H9 (cell line): ENCODE data around the gene COL8A2. TPM values are rescaled to one million over a fixed set of nuclear protein-coding genes. Genes with fewer than 3 reads are reported as not detected.

Experiments
- DNase-seq: peaks from one replicate; pipeline ENCODE4 v3.0.0-alpha.2; 2017
- H2AFZ ChIP-seq: one replicate; pipeline ENCODE4 v1.6.1; 2013; ENCODE audit warnings: mild to moderate bottlenecking, low read length, control low read depth, moderate library complexity
- H2AK5ac ChIP-seq: 2 replicates; pipeline ENCODE4 v1.6.1; 2013; ENCODE audit warnings: low read length, control low read depth, mixed read lengths; ENCODE audit not compliant: insufficient read length
- H2BK120ac ChIP-seq: one replicate; pipeline ENCODE4 v1.6.1; 2013; ENCODE audit warnings: low read depth, mild to moderate bottlenecking, low read length, control low read depth, inconsistent platforms; ENCODE audit not compliant: poor library complexity, severe bottlenecking
- H2BK12ac ChIP-seq: 2 replicates; pipeline ENCODE4 v1.6.1; 2013; ENCODE audit warnings: low read length, control low read depth, mixed read lengths, low read depth; ENCODE audit not compliant: insufficient read length
- H2BK15ac ChIP-seq: 2 replicates; pipeline ENCODE4 v1.6.1; 2013; ENCODE audit warnings: low read depth, low read length, control low read depth
- H2BK20ac ChIP-seq: one replicate; pipeline ENCODE4 v1.6.1; 2013; ENCODE audit warnings: low read depth, mild to moderate bottlenecking, low read length, control low read depth, inconsistent platforms; ENCODE audit not compliant: poor library complexity, severe bottlenecking
- H2BK5ac ChIP-seq: 2 replicates; pipeline ENCODE4 v1.6.1; 2013; ENCODE audit warnings: low read length, control low read depth, mixed read lengths; ENCODE audit not compliant: insufficient read length
- H3K14ac ChIP-seq: 2 replicates; pipeline ENCODE4 v1.6.1; 2013; ENCODE audit warnings: low read length, control low read depth; ENCODE audit not compliant: insufficient read depth
- H3K18ac ChIP-seq: 2 replicates; pipeline ENCODE4 v1.6.1; 2013; ENCODE audit warnings: low read depth, mild to moderate bottlenecking, mixed read lengths, low read length, control low read depth; ENCODE audit not compliant: insufficient read length
- H3K23ac ChIP-seq: 2 replicates; pipeline ENCODE4 v1.6.1; 2013; ENCODE audit warnings: low read length, control low read depth, mixed read lengths, low read depth; ENCODE audit not compliant: insufficient read length
- H3K23me2 ChIP-seq: 2 replicates; pipeline ENCODE4 v1.6.1; 2013; ENCODE audit warnings: low read depth, mild to moderate bottlenecking, mixed read lengths, low read length, control low read depth; ENCODE audit not compliant: insufficient read length, poor library complexity, severe bottlenecking
- H3K27ac ChIP-seq: 2 replicates; pipeline ENCODE4 v1.5.1; 2013; ENCODE audit warnings: low read length, control low read depth, mixed read lengths, low read depth; ENCODE audit not compliant: insufficient read length
- H3K27me3 ChIP-seq: 2 replicates; pipeline ENCODE4 v1.6.1; 2013; ENCODE audit warnings: low read length, control low read depth, inconsistent platforms; ENCODE audit not compliant: insufficient read depth
- H3K4ac ChIP-seq: 2 replicates; pipeline ENCODE4 v1.6.1; 2013; ENCODE audit warnings: low read depth, mild to moderate bottlenecking, control low read depth, inconsistent platforms, low read length, moderate library complexity
- H3K4me1 ChIP-seq: 2 replicates; pipeline ENCODE4 v1.6.1; 2013; ENCODE audit warnings: low read length, control low read depth, inconsistent platforms; ENCODE audit not compliant: insufficient read depth
- H3K4me2 ChIP-seq: 2 replicates; pipeline ENCODE4 v1.6.1; 2013; ENCODE audit warnings: low read length, control low read depth, mixed read lengths; ENCODE audit not compliant: insufficient read length, insufficient read depth
- H3K56ac ChIP-seq: 2 replicates; pipeline ENCODE4 v1.6.1; 2013; ENCODE audit warnings: low read depth, mild to moderate bottlenecking, mixed read lengths, low read length, control low read depth; ENCODE audit not compliant: insufficient read length
- H3K79me1 ChIP-seq: 2 replicates; pipeline ENCODE4 v1.6.1; 2013; ENCODE audit warnings: low read depth, mild to moderate bottlenecking, moderate library complexity, low read length, control low read depth, inconsistent platforms; ENCODE audit not compliant: insufficient read depth, poor library complexity, severe bottlenecking
- H3K79me2 ChIP-seq: 2 replicates; pipeline ENCODE4 v1.6.1; 2013; ENCODE audit warnings: low read length, control low read depth, inconsistent platforms; ENCODE audit not compliant: insufficient read depth
- H3K9ac ChIP-seq: 2 replicates; pipeline ENCODE4 v1.6.1; 2013; ENCODE audit warnings: low read length, control low read depth, mixed read lengths; ENCODE audit not compliant: insufficient read length; ENCODE audit errors: extremely low read depth
- H3K9me3 ChIP-seq: one replicate; pipeline ENCODE4 v1.6.1; 2013; ENCODE audit warnings: low read depth, low read length, inconsistent platforms; ENCODE audit not compliant: control insufficient read depth
- H3T11ph ChIP-seq: one replicate; pipeline ENCODE4 v1.6.1; 2013; ENCODE audit warnings: mild to moderate bottlenecking, low read length, control low read depth, inconsistent platforms
- H4K20me1 ChIP-seq: one replicate; pipeline ENCODE4 v1.6.1; 2013; ENCODE audit not compliant: control insufficient read depth, insufficient read length, insufficient read depth
- H4K5ac ChIP-seq: 2 replicates; pipeline ENCODE4 v1.6.1; 2013; ENCODE audit warnings: low read depth, mild to moderate bottlenecking, mixed read lengths, low read length, control low read depth; ENCODE audit not compliant: insufficient read length
- H4K8ac ChIP-seq: replicated peaks from 2 replicates; pipeline ENCODE4 v1.6.1; 2013; ENCODE audit warnings: low read length, control low read depth, mixed read lengths, low read depth; ENCODE audit not compliant: insufficient read length
- H4K91ac ChIP-seq: 2 replicates; pipeline ENCODE4 v1.6.1; 2013; ENCODE audit warnings: low read depth, mild to moderate bottlenecking, moderate library complexity, mixed read lengths, low read length, control low read depth; ENCODE audit not compliant: insufficient read length
- H3K27ac Mint-ChIP-seq, 3 experiments: 2 replicates in 2 of 3; 3 replicates in 1 of 3; pipeline ENCODE4 v1.8.0; 2020 to 2021; ENCODE audit warnings: mixed read lengths in 3 of 3, mild to moderate bottlenecking in 1 of 3, moderate library complexity in 1 of 3
- H3K27me3 Mint-ChIP-seq: 2 replicates; pipeline ENCODE4 v1.8.0; 2021; ENCODE audit warnings: low read depth, mild to moderate bottlenecking, moderate library complexity, mixed read lengths
- H3K36me3 Mint-ChIP-seq, 3 experiments: 2 replicates in 2 of 3; 3 replicates in 1 of 3; pipeline ENCODE4 v1.8.0; 2020 to 2021; ENCODE audit warnings: low read depth in 3 of 3, mixed read lengths in 3 of 3; ENCODE audit not compliant: insufficient read depth in 1 of 3
- H3K4me1 Mint-ChIP-seq, 2 experiments: 2 replicates each; pipeline ENCODE4 v1.8.0; 2020; ENCODE audit warnings: mixed read lengths in 2 of 2
- H3K4me3 Mint-ChIP-seq, 2 experiments: 2 replicates in 1 of 2; 3 replicates in 1 of 2; pipeline ENCODE4 v1.8.0; 2020 to 2021; ENCODE audit warnings: mild to moderate bottlenecking in 2 of 2, mixed read lengths in 2 of 2, moderate library complexity in 1 of 2
- H3K9me3 Mint-ChIP-seq, 2 experiments: 2 replicates in 1 of 2; 3 replicates in 1 of 2; pipeline ENCODE4 v1.8.0; 2020; ENCODE audit warnings: mild to moderate bottlenecking in 2 of 2, mixed read lengths in 2 of 2, moderate library complexity in 1 of 2
- WGBS: extraction: QIAGEN DNeasy Blood & Tissue Kit; methylation state at CpG from one replicate; pipeline ENCODE4 v1.1.7; 2013; ENCODE audit warnings: missing lambda C conversion rate, low lambda C conversion rate, mixed read lengths; ENCODE audit not compliant: insufficient read length; ENCODE audit errors: extremely low coverage; 5-methylcytosine and 5-hydroxymethylcytosine counted together
- total RNA-seq: library from RNA; stranded (reverse); gene quantifications from 2 replicates; pipeline ENCODE4 v1.2.1, GENCODE V29; 2021
- TF ChIP-seq, protein P1 (sequence below): fragments of 200-600 bp; sonication (generic); conservative IDR thresholded peaks from 3 replicates; pipeline ENCODE4 v1.8.0; 2021; ENCODE audit warnings: antibody characterized with exemption, mild to moderate bottlenecking

The COL8A2 gene
- total RNA-seq, 1 experiment from 2014 or later: 1.5 TPM

DNA sequence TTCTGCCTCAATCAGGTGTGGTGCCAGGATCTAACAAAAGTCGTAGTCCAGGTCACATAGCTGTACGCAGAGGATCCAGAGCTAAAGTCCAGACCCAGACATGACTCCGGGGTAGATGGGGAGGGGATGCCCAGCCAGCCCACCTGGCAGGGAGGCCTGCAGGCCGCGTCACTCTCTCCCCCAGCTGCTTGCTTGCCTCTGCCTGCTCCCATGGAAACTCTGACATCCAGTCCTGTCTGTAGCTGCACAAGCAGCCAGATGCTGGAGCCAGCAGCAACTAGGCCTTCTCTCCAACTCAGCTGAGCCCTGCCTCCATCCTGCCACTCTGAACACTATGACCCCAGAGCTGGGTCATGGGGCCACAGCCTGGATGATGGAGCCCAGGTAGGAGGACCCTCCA, 8.1 kb downstream of the COL8A2 start:
- no peak overlapping the region for H3K4ac ChIP-seq
- no CpG with 5 or more reads among the region's 5 CpGs for WGBS
- H2AK5ac ChIP-seq: no peak overlapping the region
- no peak overlapping the region for H2BK20ac ChIP-seq
- no peak overlapping the region for H3K18ac ChIP-seq
- no peak overlapping the region for H3K14ac ChIP-seq
- Mint-ChIP-seq H3K4me1 (peaks cover 7 to 31% of the 10 kb centered on the region in 2 experiments), H3K27ac (peak overlapping the region in 1 of 3 experiments; percentile 60; a peak in 1 of 7 replicates), H3K36me3 (no peaks in the 10 kb centered on the region), H3K27me3 (peaks cover 3% of the 10 kb centered on the region), H3K4me3 (no peak overlapping the region), H3K9me3 (no peaks in the 10 kb centered on the region)
- no peak overlapping the region for H2BK120ac ChIP-seq
- H2AFZ ChIP-seq: no peak overlapping the region
- no peaks in the 10 kb centered on the region for H3K4me1 ChIP-seq
- H3K79me2 ChIP-seq: no peaks in the 10 kb centered on the region
- H3K27me3 ChIP-seq: no peaks in the 10 kb centered on the region
- H3K23ac ChIP-seq: no peak overlapping the region
- H4K5ac ChIP-seq: no peak overlapping the region
- no peaks in the 10 kb centered on the region for H3K79me1 ChIP-seq
- TF ChIP-seq, protein P1, sequence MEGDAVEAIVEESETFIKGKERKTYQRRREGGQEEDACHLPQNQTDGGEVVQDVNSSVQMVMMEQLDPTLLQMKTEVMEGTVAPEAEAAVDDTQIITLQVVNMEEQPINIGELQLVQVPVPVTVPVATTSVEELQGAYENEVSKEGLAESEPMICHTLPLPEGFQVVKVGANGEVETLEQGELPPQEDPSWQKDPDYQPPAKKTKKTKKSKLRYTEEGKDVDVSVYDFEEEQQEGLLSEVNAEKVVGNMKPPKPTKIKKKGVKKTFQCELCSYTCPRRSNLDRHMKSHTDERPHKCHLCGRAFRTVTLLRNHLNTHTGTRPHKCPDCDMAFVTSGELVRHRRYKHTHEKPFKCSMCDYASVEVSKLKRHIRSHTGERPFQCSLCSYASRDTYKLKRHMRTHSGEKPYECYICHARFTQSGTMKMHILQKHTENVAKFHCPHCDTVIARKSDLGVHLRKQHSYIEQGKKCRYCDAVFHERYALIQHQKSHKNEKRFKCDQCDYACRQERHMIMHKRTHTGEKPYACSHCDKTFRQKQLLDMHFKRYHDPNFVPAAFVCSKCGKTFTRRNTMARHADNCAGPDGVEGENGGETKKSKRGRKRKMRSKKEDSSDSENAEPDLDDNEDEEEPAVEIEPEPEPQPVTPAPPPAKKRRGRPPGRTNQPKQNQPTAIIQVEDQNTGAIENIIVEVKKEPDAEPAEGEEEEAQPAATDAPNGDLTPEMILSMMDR: no peak
- H3T11ph ChIP-seq: no peak overlapping the region
- H3K27ac ChIP-seq: no peak overlapping the region
- no peak overlapping the region for H4K8ac ChIP-seq
- no peaks in the 10 kb centered on the region for H4K20me1 ChIP-seq
- no peak overlapping the region for H2BK5ac ChIP-seq
- no peak overlapping the region for H3K56ac ChIP-seq
- no peak overlapping the region for H2BK12ac ChIP-seq
- no peaks in the 10 kb centered on the region for H3K9me3 ChIP-seq
- no peak overlapping the region for H4K91ac ChIP-seq
- no peak overlapping the region for H3K4me2 ChIP-seq
- no peak overlapping the region for H3K9ac ChIP-seq
- H2BK15ac ChIP-seq: no peak overlapping the region
- no peak for DNase-seq
- no peaks in the 10 kb centered on the region for H3K23me2 ChIP-seq
